K562 (cell line): ENCODE data around the gene OR10T2. TPM values are rescaled to one million over a fixed set of nuclear protein-coding genes. Genes with fewer than 3 reads are reported as not detected.

Experiments
- ATAC-seq: fragments of 200-7000 bp; cut with Tn5 transposase; 3 replicates; pipeline ENCODE4 v1.9.1; 2020; ENCODE audit warnings: moderate library complexity
- BruUV-seq: library from RNA; stranded (reverse); fragments of 400-500 nt; replicated peaks from 2 replicates; lab custom pipeline; 2021; lab: Mats Ljungman, UMichigan
- CTCF ChIA-PET: fragments of 300-600 bp; formaldehyde crosslinking; extraction: SDS; loops from one replicate; lab custom pipeline; 2021; ENCODE audit warnings: low intra/inter-chr PET ratio; lab: Yijun Ruan, JAX
- POLR2A ChIA-PET: fragments of 300-600, 350-650 bp; sonication (Branson Sonifier 250); formaldehyde crosslinking; extraction: SDS; loops from one replicate; lab custom pipeline; 2021; ENCODE audit warnings: antibody characterized with exemption, inconsistent platforms; lab: Yijun Ruan, JAX
- DNase-seq, 4 experiments: peaks; one replicate each; pipeline versions ENCODE4 v3.0.0 to v3.0.0-alpha.2; 2011 to 2018; ENCODE audit warnings: low spot score in 3 of 4, mixed read lengths in 3 of 4; ENCODE audit errors: extremely low read depth in 1 of 4
- FAIRE-seq: peaks from 2 replicates; lab custom pipeline; 2011; peaks lifted over from hg19 to GRCh38; lab: Jason Lieb, UNC
- H2AFZ ChIP-seq: 2 replicates; pipeline ENCODE4 v1.6.0; 2011; ENCODE audit warnings: low read depth, low read length, control low read depth, inconsistent platforms
- H3K27ac ChIP-seq: fragments of 200-600 bp; 3 replicates; pipeline ENCODE4 v1.8.0; 2011; ENCODE audit warnings: low read depth, mild to moderate bottlenecking, control low read depth, inconsistent platforms, low read length, moderate library complexity, mixed read lengths; ENCODE audit errors: extremely low read depth
- H3K27me3 ChIP-seq, 2 experiments: fragments of 300-600 bp in 1 of 2; 2 replicates in 1 of 2; 3 replicates in 1 of 2; pipeline versions ENCODE4 v1.6.0 to v1.8.0; 2011; ENCODE audit warnings: inconsistent platforms in 2 of 2, low read length in 2 of 2, mild to moderate bottlenecking in 1 of 2, mixed read lengths in 1 of 2, moderate library complexity in 1 of 2; ENCODE audit not compliant: control insufficient read depth in 2 of 2, insufficient read depth in 2 of 2
- H3K36me3 ChIP-seq: fragments of 300-600 bp; 3 replicates; pipeline ENCODE4 v1.8.0; 2011; ENCODE audit warnings: mild to moderate bottlenecking, low read length, inconsistent platforms; ENCODE audit not compliant: control insufficient read depth, insufficient read depth
- H3K4me1 ChIP-seq, 2 experiments: fragments of 200-600 bp in 1 of 2; replicated peaks in 1 of 2; 2 replicates in 1 of 2; 3 replicates in 1 of 2; pipeline versions ENCODE4 v1.5.1 to v1.8.0; 2011; ENCODE audit warnings: inconsistent platforms in 2 of 2, low read length in 2 of 2, mild to moderate bottlenecking in 1 of 2, mixed read lengths in 1 of 2, moderate library complexity in 1 of 2; ENCODE audit not compliant: control insufficient read depth in 2 of 2, insufficient read depth in 2 of 2
- H3K4me2 ChIP-seq: 2 replicates; pipeline ENCODE4 v1.6.1; 2011; ENCODE audit warnings: low read length, control low read depth, inconsistent platforms, mixed read lengths; ENCODE audit not compliant: insufficient read depth
- H3K4me3 ChIP-seq: fragments of 200-600 bp; sonication (generic), shearing (Covaris generic); 2 replicates; pipeline ENCODE4 v1.5.1; 2016; ENCODE audit warnings: control low read depth, inconsistent platforms
- H3K79me2 ChIP-seq: fragments of 200-600 bp; 3 replicates; pipeline ENCODE4 v1.8.0; 2011; ENCODE audit warnings: low read length, inconsistent platforms; ENCODE audit not compliant: control insufficient read depth, insufficient read depth
- H3K9ac ChIP-seq, 2 experiments: 2 replicates each; pipeline versions ENCODE4 v1.6.0 to v1.6.1; 2011; ENCODE audit warnings: low read depth in 2 of 2, low read length in 2 of 2, control low read depth in 1 of 2, inconsistent platforms in 1 of 2, mild to moderate bottlenecking in 1 of 2, mixed read lengths in 1 of 2; ENCODE audit not compliant: insufficient read depth in 1 of 2
- H3K9me1 ChIP-seq: one replicate; pipeline ENCODE4 v1.6.0; 2011; ENCODE audit warnings: inconsistent platforms, mild to moderate bottlenecking, low read length, moderate library complexity; ENCODE audit not compliant: control insufficient read depth, insufficient read depth
- H3K9me3 ChIP-seq: replicated peaks from 2 replicates; pipeline ENCODE4 v1.5.1; 2011; ENCODE audit warnings: low read depth, low read length, inconsistent platforms; ENCODE audit not compliant: control insufficient read depth, insufficient read depth
- H4K20me1 ChIP-seq: replicated peaks from 2 replicates; pipeline ENCODE4 v1.6.1; 2011; ENCODE audit warnings: low read length, inconsistent platforms, mixed read lengths; ENCODE audit not compliant: control insufficient read depth, insufficient read depth
- EHMT2 ChIP-seq: fragments of 450-650 bp; IDR thresholded peaks from 2 replicates; pipeline ENCODE4 v1.6.1; 2018; ENCODE audit warnings: antibody characterized with exemption
- HMG20B ChIP-seq: fragments of 250-450 bp; sonication (Bioruptor Pico); IDR thresholded peaks from 2 replicates; pipeline ENCODE4 v1.5.0; 2021; ENCODE audit warnings: mild to moderate bottlenecking
- KAT2B ChIP-seq: IDR thresholded peaks from one replicate; pipeline ENCODE4 v1.6.1; 2012; ENCODE audit warnings: low read depth, mild to moderate bottlenecking, control low read depth, inconsistent platforms, low read length, moderate library complexity
- LEF1 ChIP-seq: fragments of 450-650 bp; IDR thresholded peaks from 2 replicates; pipeline ENCODE4 v1.6.1; 2016; ENCODE audit warnings: mild to moderate bottlenecking
- MTF1 ChIP-seq: fragments of 250-450 bp; sonication (Bioruptor Pico); IDR thresholded peaks from 2 replicates; pipeline ENCODE4 v1.9.0; 2021; ENCODE audit warnings: moderate library complexity, mild to moderate bottlenecking, inconsistent platforms, borderline replicate concordance
- THAP12 ChIP-seq: fragments of 250-450 bp; sonication (Bioruptor Pico); IDR thresholded peaks from 2 replicates; pipeline ENCODE4 v1.9.0; 2021; ENCODE audit warnings: mild to moderate bottlenecking, inconsistent platforms
- YY1 ChIP-seq, 3 experiments: IDR thresholded peaks; 2 replicates each; pipeline ENCODE4 v1.6.1; 2011; ENCODE audit warnings: low read length in 2 of 3, mild to moderate bottlenecking in 2 of 3, moderate library complexity in 2 of 3, borderline replicate concordance in 1 of 3, control low read depth in 1 of 3, low read depth in 1 of 3; ENCODE audit not compliant: insufficient read depth in 3 of 3, insufficient replicate concordance in 2 of 3, control insufficient read depth in 1 of 3, insufficient read length in 1 of 3; ENCODE audit errors: extremely low read depth in 1 of 3
- ZNF347 ChIP-seq: fragments of 450-650 bp; formaldehyde crosslinking; IDR thresholded peaks from 2 replicates; pipeline ENCODE4 v1.4.0; 2020; ENCODE audit warnings: low read depth, mild to moderate bottlenecking, moderate library complexity
- ZNF507 ChIP-seq: conservative IDR thresholded peaks from 2 replicates; pipeline ENCODE4 v1.6.1; 2017; ENCODE audit warnings: missing genetic modification characterization, missing compliant biosample characterization
- ZNF699 ChIP-seq: fragments of 250-450 bp; sonication (Bioruptor Pico); IDR thresholded peaks from 2 replicates; pipeline ENCODE4 v1.8.0; 2021; ENCODE audit warnings: mild to moderate bottlenecking, moderate library complexity; ENCODE audit not compliant: insufficient replicate concordance
- in situ Hi-C: fragments of 300-500 bp; cut with MboI; formaldehyde crosslinking; loops from 4 replicates; pipeline ENCODE4 v1.15.0; 2018; ENCODE audit warnings: inconsistent platforms, mixed read lengths
- intact Hi-C: fragments of 100-400 bp; cut with micrococcal nuclease; formaldehyde crosslinking; loops from 2 replicates; pipeline ENCODE4 v1.14.2; 2022
- polyA plus RNA-seq, 8 experiments: library from polyadenylated mRNA; depleted of rRNA in 4 of 8; stranded (reverse) in 5 of 8; unstranded in 3 of 8; fragments of >200 nt; fragmentation: Nextera tagmentation in 2 of 8; fragmentation: Illumina TruSeq in 1 of 8; extraction: Ambion mirVana in 2 of 8; extraction: Trizol in 1 of 8; gene quantifications; 2 replicates each; pipeline versions ENCODE4 v1.2.1 to v1.2.3, GENCODE V29; 2011 to 2014; ENCODE audit warnings: inconsistent platforms in 1 of 8, missing spikeins in 1 of 8
- total RNA-seq, 7 experiments: library from RNA; depleted of rRNA in 6 of 7; stranded (reverse); fragments of >200 nt in 6 of 7; fragmentation: Illumina TruSeq in 2 of 7; extraction: Trizol in 2 of 7; gene quantifications; 2 replicates each; pipeline versions ENCODE4 v1.2.1 to v1.2.3, GENCODE V29; 2011 to 2021; ENCODE audit warnings: low replicate concordance in 1 of 7

OR10T2 gene
- total and polyA plus RNA-seq, 9 of the 15 experiments (the other 6 are each of a cell fraction or from before 2014, with no cell fraction given), result not detected

DNA sequence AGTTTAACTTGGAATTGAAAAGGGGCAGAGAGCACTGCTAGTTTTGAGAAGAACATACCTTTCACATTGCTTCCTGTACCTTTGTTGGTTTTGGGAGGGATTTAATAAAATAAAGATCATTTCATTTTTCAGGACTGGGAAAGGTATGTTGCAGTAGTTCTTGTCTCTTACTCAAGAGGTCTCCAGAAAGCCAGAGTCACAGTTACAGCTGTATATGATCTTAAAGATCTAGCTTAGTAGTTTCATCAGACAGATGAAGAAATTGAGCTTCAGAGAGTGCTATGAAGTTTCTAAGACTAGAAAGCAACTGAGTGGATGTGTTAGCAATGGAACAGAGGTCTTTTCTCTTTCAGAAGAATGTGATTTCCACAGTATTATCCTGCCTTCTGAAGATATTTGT lies 25.8 kb upstream of the OR10T2 start:
- no TSS peak for BruUV-seq
- CTCF ChIA-PET, result no interaction called here
- Histone ChIP-seq H3K27ac (no peak overlapping the region), H3K9ac (no peak overlapping the region), H3K9me3 (no peaks in the 10 kb centered on the region), H3K27me3 (no peaks in the 10 kb centered on the region), H2AFZ (no peak overlapping the region), H4K20me1 (no peaks in the 10 kb centered on the region), H3K9me1 (no peaks in the 10 kb centered on the region), H3K4me1 (no peaks in the 10 kb centered on the region), H3K36me3 (no peaks in the 10 kb centered on the region), H3K4me3 (no peak overlapping the region), H3K4me2 (no peak overlapping the region), H3K79me2 (no peaks in the 10 kb centered on the region)
- ATAC-seq (no peak), DNase-seq (no peak), FAIRE-seq (no peak)
- intact Hi-C loops, result no loop called here
- TF ChIP-seq LEF1 (no peak), KAT2B (no peak), THAP12 (no peak), EHMT2 (no peak), ZNF347 (CRISPR knock-in tag) (no peak), YY1 (IDR thresholded peaks at IDR 0.05; ENCODE audit: borderline replicate concordance in 1 of 3, control insufficient read depth in 1 of 3, extremely low read depth in 1 of 3, insufficient read depth in 3 of 3, insufficient read length in 1 of 3, insufficient replicate concordance in 2 of 3, low read depth in 1 of 3, low read length in 2 of 3) (no peak), HMG20B (CRISPR knock-in tag) (no peak), ZNF507 (tag) (no peak), ZNF699 (no peak), MTF1 (CRISPR knock-in tag) (no peak)
- POLR2A ChIA-PET, result no interaction called here
- in situ Hi-C loops, result no loop called here
